Keratinocyte (primary cell): ENCODE measurements around the gene MAGI2. TPM values are rescaled to one million over a fixed set of nuclear protein-coding genes. Genes with fewer than 3 reads are reported as not detected.

Experiments used
- DNase-seq: peaks from one replicate; pipeline ENCODE4 v3.0.0-alpha.2; 2011; ENCODE audit warnings: low read depth, missing footprints, low spot score
- FAIRE-seq: peaks from 2 replicates; lab custom pipeline; 2011; peaks lifted over from hg19 to GRCh38; lab: Jason Lieb, UNC
- H2AFZ ChIP-seq: 2 replicates; pipeline ENCODE4 v1.6.0; 2012; ENCODE audit warnings: low read length, control low read depth, inconsistent platforms; ENCODE audit not compliant: control insufficient read depth
- H3K27ac ChIP-seq: 2 replicates; pipeline ENCODE4 v1.5.1; 2011; ENCODE audit warnings: low read length; ENCODE audit not compliant: control insufficient read depth, insufficient read depth
- H3K27me3 ChIP-seq: 3 replicates; pipeline ENCODE4 v1.6.0; 2011; ENCODE audit warnings: low read length; ENCODE audit not compliant: control insufficient read depth, insufficient read depth; ENCODE audit errors: extremely low read depth
- H3K36me3 ChIP-seq, 2 experiments: 2 replicates in 1 of 2; 3 replicates in 1 of 2; pipeline ENCODE4 v1.5.1; 2011; ENCODE audit warnings: low read length in 2 of 2, mild to moderate bottlenecking in 1 of 2; ENCODE audit not compliant: control insufficient read depth in 2 of 2, insufficient read depth in 2 of 2; ENCODE audit errors: extremely low read depth in 1 of 2
- H3K4me1 ChIP-seq: 3 replicates; pipeline ENCODE4 v1.5.1; 2011; ENCODE audit warnings: low read length; ENCODE audit not compliant: control insufficient read depth, insufficient read depth; ENCODE audit errors: extremely low read depth
- H3K4me2 ChIP-seq: 3 replicates; pipeline ENCODE4 v1.6.0; 2011; ENCODE audit warnings: low read depth, low read length; ENCODE audit not compliant: control insufficient read depth, insufficient read depth; ENCODE audit errors: extremely low read depth
- H3K4me3 ChIP-seq, 3 experiments: fragments of 200-600 bp in 1 of 3; sonication (generic) in 1 of 3; 2 replicates in 2 of 3; 3 replicates in 1 of 3; pipeline ENCODE4 v1.5.1; 2011 to 2016; ENCODE audit warnings: low read length in 3 of 3, mild to moderate bottlenecking in 3 of 3, control low read depth in 2 of 3, inconsistent platforms in 1 of 3, low read depth in 1 of 3, mixed read lengths in 1 of 3, mixed run types in 1 of 3, moderate library complexity in 1 of 3; ENCODE audit not compliant: control insufficient read depth in 2 of 3, insufficient read depth in 2 of 3; ENCODE audit errors: extremely low read depth in 1 of 3
- H3K79me2 ChIP-seq: 2 replicates; pipeline ENCODE4 v1.6.0; 2012; ENCODE audit warnings: low read length; ENCODE audit not compliant: control insufficient read depth, insufficient read depth
- H3K9ac ChIP-seq: 3 replicates; pipeline ENCODE4 v1.6.0; 2011; ENCODE audit warnings: low read length; ENCODE audit not compliant: control insufficient read depth, insufficient read depth; ENCODE audit errors: extremely low read depth
- H3K9me1 ChIP-seq: 3 replicates; pipeline ENCODE4 v1.6.0; 2011; ENCODE audit warnings: low read length; ENCODE audit not compliant: control insufficient read depth, insufficient read depth; ENCODE audit errors: extremely low read depth
- H3K9me3 ChIP-seq: 2 replicates; pipeline ENCODE4 v1.5.1; 2012; ENCODE audit warnings: low read depth, low read length; ENCODE audit not compliant: control insufficient read depth
- H4K20me1 ChIP-seq: 3 replicates; pipeline ENCODE4 v1.6.0; 2011; ENCODE audit warnings: low read length; ENCODE audit not compliant: control insufficient read depth, insufficient read depth; ENCODE audit errors: extremely low read depth
- EZH2 ChIP-seq: IDR thresholded peaks from one replicate; pipeline ENCODE4 v1.6.1; 2012; ENCODE audit warnings: inconsistent platforms, mild to moderate bottlenecking, low read length, moderate library complexity
- dilution Hi-C: fragments of 300-500 bp; cut with MboI; formaldehyde crosslinking; loops from one replicate; pipeline ENCODE4 v1.7.0; 2020; ENCODE audit warnings: low sequenced_read_pairs; ENCODE audit not compliant: extremely low pct_ligation_motif_present
- polyA plus RNA-seq, 5 experiments: library from polyadenylated mRNA; depleted of rRNA in 3 of 5; stranded (reverse) in 3 of 5; stranded (forward) in 1 of 5; unstranded in 1 of 5; fragments of >200 nt; gene quantifications; 1 replicate in 1 of 5; 2 replicates in 3 of 5; 3 replicates in 1 of 5; pipeline versions ENCODE4 v1.2.1 to v1.2.3, GENCODE V29; 2011 to 2012; ENCODE audit warnings: missing spikeins in 2 of 5, low read depth in 1 of 5, low replicate concordance in 1 of 5
- TF ChIP-seq, protein P1 (sequence below), 3 experiments: IDR thresholded peaks in 1 of 3; conservative IDR thresholded peaks in 1 of 3; optimal IDR thresholded peaks in 1 of 3; 2 replicates in 2 of 3; 3 replicates in 1 of 3; pipeline versions ENCODE3 to v1.5.1; 2011; ENCODE audit warnings: low read length in 3 of 3, mild to moderate bottlenecking in 3 of 3, moderate library complexity in 2 of 3, control low read depth in 1 of 3, inconsistent platforms in 1 of 3; ENCODE audit not compliant: insufficient read depth in 2 of 3; ENCODE audit errors: extremely low read depth in 1 of 3

Gene MAGI2
- polyA plus RNA-seq, 1 donor (not counting 4 experiments of a cell fraction or from before 2014, with no cell fraction given) = 0.07 TPM

GRCh38 chr7:78558566-78558965, 894.9 kb downstream of the MAGI2 start:
- Histone ChIP-seq H2AFZ (no peak overlapping the region), H3K9me1 (no peaks in the 10 kb centered on the region), H3K9me3 (no peaks in the 10 kb centered on the region), H3K79me2 (no peaks in the 10 kb centered on the region), H3K27ac (no peak overlapping the region), H3K36me3 (no peaks in the 10 kb centered on the region), H3K4me2 (no peak overlapping the region), H4K20me1 (no peaks in the 10 kb centered on the region), H3K4me1 (no peaks in the 10 kb centered on the region), H3K27me3 (no peaks in the 10 kb centered on the region), H3K9ac (no peak overlapping the region), H3K4me3 (no peak overlapping the region)
- TF ChIP-seq, protein P1, sequence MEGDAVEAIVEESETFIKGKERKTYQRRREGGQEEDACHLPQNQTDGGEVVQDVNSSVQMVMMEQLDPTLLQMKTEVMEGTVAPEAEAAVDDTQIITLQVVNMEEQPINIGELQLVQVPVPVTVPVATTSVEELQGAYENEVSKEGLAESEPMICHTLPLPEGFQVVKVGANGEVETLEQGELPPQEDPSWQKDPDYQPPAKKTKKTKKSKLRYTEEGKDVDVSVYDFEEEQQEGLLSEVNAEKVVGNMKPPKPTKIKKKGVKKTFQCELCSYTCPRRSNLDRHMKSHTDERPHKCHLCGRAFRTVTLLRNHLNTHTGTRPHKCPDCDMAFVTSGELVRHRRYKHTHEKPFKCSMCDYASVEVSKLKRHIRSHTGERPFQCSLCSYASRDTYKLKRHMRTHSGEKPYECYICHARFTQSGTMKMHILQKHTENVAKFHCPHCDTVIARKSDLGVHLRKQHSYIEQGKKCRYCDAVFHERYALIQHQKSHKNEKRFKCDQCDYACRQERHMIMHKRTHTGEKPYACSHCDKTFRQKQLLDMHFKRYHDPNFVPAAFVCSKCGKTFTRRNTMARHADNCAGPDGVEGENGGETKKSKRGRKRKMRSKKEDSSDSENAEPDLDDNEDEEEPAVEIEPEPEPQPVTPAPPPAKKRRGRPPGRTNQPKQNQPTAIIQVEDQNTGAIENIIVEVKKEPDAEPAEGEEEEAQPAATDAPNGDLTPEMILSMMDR (optimal IDR thresholded peaks at IDR 0.05 in 1 of 3, IDR thresholded peaks at IDR 0.05 in 1 of 3, conservative IDR thresholded peaks at IDR 0.05 in 1 of 3; ENCODE audit: extremely low read depth in 1 of 3, insufficient read depth in 2 of 3, low read length in 3 of 3) = no peak
- TF ChIP-seq EZH2 = no peak
- FAIRE-seq = no peak
- dilution Hi-C loops = no loop called here
- no peak for DNase-seq

DNA sequence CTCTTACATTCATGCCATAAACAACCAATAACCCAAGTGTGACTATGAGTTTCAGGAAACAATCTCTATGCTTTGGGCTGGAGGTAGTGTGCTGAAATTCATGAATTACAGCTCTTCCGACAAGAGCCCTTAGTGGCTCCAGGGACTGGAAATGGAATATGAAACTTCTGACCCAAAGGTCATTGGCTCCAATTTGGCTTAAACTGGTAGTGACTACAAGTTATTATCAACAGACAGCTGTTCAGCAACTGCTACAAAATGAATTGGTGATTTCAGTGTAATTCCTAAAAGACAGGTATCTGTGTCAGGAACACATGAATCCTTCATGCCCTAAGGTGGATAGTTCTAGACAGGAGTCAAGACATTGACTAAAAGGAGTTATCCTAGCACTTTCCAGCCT, 909.5 kb downstream of the MAGI2 start:
- Histone ChIP-seq H3K79me2 (no peaks in the 10 kb centered on the region), H3K27me3 (no peaks in the 10 kb centered on the region), H3K36me3 (no peaks in the 10 kb centered on the region), H3K4me1 (no peaks in the 10 kb centered on the region), H3K4me2 (no peak overlapping the region), H3K27ac (no peak overlapping the region), H2AFZ (no peak overlapping the region), H3K9ac (no peak overlapping the region), H3K4me3 (no peak overlapping the region), H4K20me1 (no peaks in the 10 kb centered on the region), H3K9me1 (no peaks in the 10 kb centered on the region), H3K9me3 (no peaks in the 10 kb centered on the region)
- FAIRE-seq (no peak), DNase-seq (no peak)
- TF ChIP-seq, protein P1 (optimal IDR thresholded peaks at IDR 0.05 in 1 of 3, IDR thresholded peaks at IDR 0.05 in 1 of 3, conservative IDR thresholded peaks at IDR 0.05 in 1 of 3; ENCODE audit: extremely low read depth in 1 of 3, insufficient read depth in 2 of 3, low read length in 3 of 3) = no peak
- no peak for TF ChIP-seq EZH2
- dilution Hi-C loops = no loop called here
